ENCODE measurements around the gene MRPL34. TPM values are rescaled to one million over a fixed set of nuclear protein-coding genes. Genes with fewer than 3 reads are reported as not detected.

Gene MRPL34
- polyA plus RNA-seq, 1 of the 3 experiments (the other 2 are of a cell fraction) = 72.9 TPM

DNA sequence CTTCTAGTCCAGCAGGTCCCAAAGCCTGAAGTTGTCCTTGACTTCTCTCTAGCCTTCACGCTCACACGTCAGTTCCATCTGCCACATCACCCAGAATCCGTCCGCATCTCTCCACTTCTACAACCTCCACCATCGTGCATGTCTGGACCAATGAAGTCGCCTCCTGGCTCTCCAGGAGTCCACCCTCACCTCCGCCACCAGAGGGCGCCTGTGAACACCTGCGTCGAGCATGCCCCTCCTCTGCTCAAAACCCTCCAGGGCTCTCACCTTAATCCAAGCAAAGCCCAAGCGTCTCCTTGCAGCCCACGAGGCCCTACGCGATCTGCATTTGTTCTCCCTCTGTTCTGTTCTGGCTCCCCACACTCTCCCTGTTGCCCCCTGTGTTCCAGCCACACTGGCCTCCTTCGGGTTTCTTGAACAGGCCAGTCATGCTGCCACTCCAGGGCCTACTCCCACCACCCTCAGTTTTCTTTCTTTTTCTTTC, 44.8 kb upstream of the MRPL34 start:
- POLR2A ChIA-PET = interaction anchor here (2.2 kb wide), 1 partner anchor 46 kb away, joined by 4 read pairs; the partner anchor contains the start of gene USE1

GRCh38 chr19:17262557-17262956, 43.1 kb upstream of the MRPL34 start:
- Histone ChIP-seq H2AFZ (ENCODE audit: low read depth) (no peak overlapping the region), H3K79me2 (ENCODE audit: insufficient read depth) (peaks cover 2% of the 10 kb centered on the region; the same call in 1 of the 2 replicates), H3K4me2 (no peak overlapping the region), H3K9me3 (peaks cover 9% of the 10 kb centered on the region; the same call in 1 of the 2 replicates), H3K36me3 (replicated peaks in 1 of 2; ENCODE audit: control insufficient read depth in 1 of 2, insufficient read depth in 2 of 2, low read length in 1 of 2) (no peaks in the 10 kb centered on the region), H3F3A (replicated peaks; ENCODE audit: insufficient read depth) (peaks cover 4% of the 10 kb centered on the region), H3K4me1 (ENCODE audit: control insufficient read depth in 1 of 2, insufficient read depth in 2 of 2, low read depth in 1 of 2, low read length in 1 of 2) (no peaks in the 10 kb centered on the region), H3K27ac (ENCODE audit: low read depth in 2 of 2, low read length in 1 of 2) (no peak overlapping the region), H4K20me1 (ENCODE audit: insufficient read depth) (no peaks in the 10 kb centered on the region), H3K9me2 (no peaks in the 10 kb centered on the region), H3K9ac (no peak overlapping the region), H3K4me3 (ENCODE audit: low read depth in 2 of 2, low read length in 1 of 2) (no peak overlapping the region), H3K27me3 (ENCODE audit: insufficient read depth) (no peaks in the 10 kb centered on the region)
- no peak for TF ChIP-seq RFX5 (IDR thresholded peaks at IDR 0.05; ENCODE audit: low read length)
- no peak for TF ChIP-seq GATA2 (CRISPR knock-in tag; IDR thresholded peaks at IDR 0.05)
- TF ChIP-seq EP300 (IDR thresholded peaks at IDR 0.05; ENCODE audit: borderline replicate concordance in 1 of 2, low read depth in 1 of 2, low read length in 1 of 2) = no peak
- TF ChIP-seq NFIC (IDR thresholded peaks at IDR 0.05; ENCODE audit: borderline replicate concordance) = no peak
- no peak for TF ChIP-seq RXRA (IDR thresholded peaks at IDR 0.05; ENCODE audit: borderline replicate concordance, low read depth)
- TF ChIP-seq, protein P1, sequence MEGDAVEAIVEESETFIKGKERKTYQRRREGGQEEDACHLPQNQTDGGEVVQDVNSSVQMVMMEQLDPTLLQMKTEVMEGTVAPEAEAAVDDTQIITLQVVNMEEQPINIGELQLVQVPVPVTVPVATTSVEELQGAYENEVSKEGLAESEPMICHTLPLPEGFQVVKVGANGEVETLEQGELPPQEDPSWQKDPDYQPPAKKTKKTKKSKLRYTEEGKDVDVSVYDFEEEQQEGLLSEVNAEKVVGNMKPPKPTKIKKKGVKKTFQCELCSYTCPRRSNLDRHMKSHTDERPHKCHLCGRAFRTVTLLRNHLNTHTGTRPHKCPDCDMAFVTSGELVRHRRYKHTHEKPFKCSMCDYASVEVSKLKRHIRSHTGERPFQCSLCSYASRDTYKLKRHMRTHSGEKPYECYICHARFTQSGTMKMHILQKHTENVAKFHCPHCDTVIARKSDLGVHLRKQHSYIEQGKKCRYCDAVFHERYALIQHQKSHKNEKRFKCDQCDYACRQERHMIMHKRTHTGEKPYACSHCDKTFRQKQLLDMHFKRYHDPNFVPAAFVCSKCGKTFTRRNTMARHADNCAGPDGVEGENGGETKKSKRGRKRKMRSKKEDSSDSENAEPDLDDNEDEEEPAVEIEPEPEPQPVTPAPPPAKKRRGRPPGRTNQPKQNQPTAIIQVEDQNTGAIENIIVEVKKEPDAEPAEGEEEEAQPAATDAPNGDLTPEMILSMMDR (IDR thresholded peaks at IDR 0.05) = no peak
- TF ChIP-seq RAD21 (IDR thresholded peaks at IDR 0.05; ENCODE audit: low read length) = no peak
- no peak for TF ChIP-seq FOSL2 (IDR thresholded peaks at IDR 0.05; ENCODE audit: borderline replicate concordance, low read depth)
- TF ChIP-seq IRF3 (IDR thresholded peaks at IDR 0.05; ENCODE audit: low read depth, low read length) = no peak
- TF ChIP-seq TAF1 (IDR thresholded peaks at IDR 0.05; ENCODE audit: borderline replicate concordance, low read depth, low read length) = no peak
- ChIA-PET POLR2A (interaction anchor here (0.6 kb wide), 1 partner anchor 17 kb away, joined by 5 read pairs; the partner anchor contains the start of gene NR2F6), CTCF (interaction anchor here (1.3 to 1.5 kb wide), 2 partner anchors 20 to 42 kb away, joined by 3 read pairs; no protein-coding TSS in a partner anchor)
- no peak for DNase-seq
- 96% methylated on average over 3 of the region's 16 CpGs for WGBS (ENCODE audit: low lambda C conversion rate)

More for the DNA sequence above, 44.8 kb upstream of the MRPL34 start:
- TF ChIP-seq ELF1 (IDR thresholded peaks at IDR 0.05) (no peak), SMC3 (IDR thresholded peaks at IDR 0.05; ENCODE audit: low read depth, low read length) (peak; percentile 47; the same call in 1 of the 2 replicates), RAD21 (IDR thresholded peaks at IDR 0.05; ENCODE audit: low read length) (peak; percentile 41), TCF12 (IDR thresholded peaks at IDR 0.05) (no peak)
- TF ChIP-seq, protein P1 (IDR thresholded peaks at IDR 0.05) = peak; percentile 71
- peaks cover under 1% of the 10 kb centered on the region for H3F3A ChIP-seq (replicated peaks; ENCODE audit: insufficient read depth)
- H3K9me3 ChIP-seq = peaks cover 9% of the 10 kb centered on the region; the same call in 1 of the 2 replicates
- no peak overlapping the region for H2AFZ ChIP-seq (ENCODE audit: low read depth)
- CTCF ChIA-PET = interaction anchor here (0.6 to 1.8 kb wide), 7 partner anchors 9 to 46 kb away, joined by 3 to 14 read pairs (median 5); partner anchors contain the start of genes ANKLE1 and USE1
- 29% methylated on average over 15 of the region's 15 CpGs for WGBS (ENCODE audit: low lambda C conversion rate)
- H3K9ac ChIP-seq = no peak overlapping the region
- H3K4me2 ChIP-seq = no peak overlapping the region
- H3K27me3 ChIP-seq (ENCODE audit: insufficient read depth) = no peaks in the 10 kb centered on the region
- DNase-seq = peak; percentile 87
- no peak overlapping the region for H3K27ac ChIP-seq (ENCODE audit: low read depth in 2 of 2, low read length in 1 of 2)
- H4K20me1 ChIP-seq (ENCODE audit: insufficient read depth) = no peaks in the 10 kb centered on the region
- no peaks in the 10 kb centered on the region for H3K79me2 ChIP-seq (ENCODE audit: insufficient read depth)
- no peaks in the 10 kb centered on the region for H3K9me2 ChIP-seq
- no peaks in the 10 kb centered on the region for H3K36me3 ChIP-seq (replicated peaks in 1 of 2; ENCODE audit: control insufficient read depth in 1 of 2, insufficient read depth in 2 of 2, low read length in 1 of 2)
- H3K4me1 ChIP-seq (ENCODE audit: control insufficient read depth in 1 of 2, insufficient read depth in 2 of 2, low read depth in 1 of 2, low read length in 1 of 2) = no peaks in the 10 kb centered on the region
- H3K4me3 ChIP-seq (ENCODE audit: low read depth in 2 of 2, low read length in 1 of 2) = no peak overlapping the region

Data from SK-N-SH (cell line).